GM23338 (cell line): Measurements from ENCODE around the gene TAS2R30. TPM values are rescaled to one million over a fixed set of nuclear protein-coding genes. Genes with fewer than 3 reads are reported as not detected.

ENCODE experiments used
- ATAC-seq: fragments of 200-7000 bp; cut with Tn5 transposase; 3 replicates; pipeline ENCODE4 v1.9.1; 2020
- DNase-seq: peaks from one replicate; pipeline ENCODE4 v3.0.0-alpha.2; 2015; ENCODE audit warnings: low spot score
- H2AFZ ChIP-seq: fragments of 200-600 bp; sonication (generic); 2 replicates; pipeline ENCODE4 v1.8.0; 2016; ENCODE audit warnings: antibody characterized with exemption, mild to moderate bottlenecking, moderate library complexity
- H3F3A ChIP-seq: fragments of 200-600 bp; sonication (generic); replicated peaks from 2 replicates; pipeline ENCODE4 v1.8.0; 2017; ENCODE audit warnings: antibody characterized with exemption, mixed run types, low read depth
- H3K27ac ChIP-seq: fragments of 200-600 bp; sonication (generic); 2 replicates; pipeline ENCODE4 v1.6.1; 2016; ENCODE audit warnings: low read depth
- H3K27me3 ChIP-seq: fragments of 200-600 bp; sonication (generic); 2 replicates; pipeline ENCODE4 v1.8.0; 2016; ENCODE audit warnings: mild to moderate bottlenecking, mixed run types, moderate library complexity; ENCODE audit not compliant: insufficient read depth
- H3K36me3 ChIP-seq: fragments of 200-600 bp; sonication (generic); 2 replicates; pipeline ENCODE4 v1.8.0; 2016; ENCODE audit warnings: mild to moderate bottlenecking; ENCODE audit not compliant: insufficient read depth
- H3K4me1 ChIP-seq: fragments of 200-600 bp; sonication (generic); 2 replicates; pipeline ENCODE4 v1.8.0; 2016; ENCODE audit warnings: mild to moderate bottlenecking, moderate library complexity; ENCODE audit not compliant: insufficient read depth
- H3K4me2 ChIP-seq: fragments of 200-600 bp; sonication (generic); 2 replicates; pipeline ENCODE4 v1.7.1; 2017; ENCODE audit warnings: mixed run types
- H3K4me3 ChIP-seq: fragments of 200-600 bp; sonication (generic); 2 replicates; pipeline ENCODE4 v1.6.1; 2016; ENCODE audit warnings: mixed run types
- H3K79me2 ChIP-seq: fragments of 200-600 bp; sonication (generic); replicated peaks from 2 replicates; pipeline ENCODE4 v1.8.0; 2017; ENCODE audit warnings: mild to moderate bottlenecking; ENCODE audit not compliant: insufficient read depth
- H3K9me2 ChIP-seq: fragments of 200-600 bp; sonication (generic); 2 replicates; pipeline ENCODE4 v1.8.0; 2017; ENCODE audit not compliant: insufficient read depth
- H4K20me1 ChIP-seq: fragments of 200-600 bp; sonication (generic); replicated peaks from 2 replicates; pipeline ENCODE4 v1.8.0; 2017; ENCODE audit warnings: mild to moderate bottlenecking; ENCODE audit not compliant: insufficient read depth
- H3K27ac Mint-ChIP-seq: 2 replicates; pipeline ENCODE4 v1.8.0; 2020; ENCODE audit warnings: inconsistent platforms, mild to moderate bottlenecking, moderate library complexity, mixed read lengths
- H3K27me3 Mint-ChIP-seq: 3 replicates; pipeline ENCODE4 v1.8.0; 2022; ENCODE audit warnings: low read depth, mild to moderate bottlenecking, moderate library complexity, mixed read lengths, inconsistent platforms; ENCODE audit not compliant: insufficient read depth, poor library complexity
- H3K36me3 Mint-ChIP-seq: 3 replicates; pipeline ENCODE4 v1.8.0; 2021; ENCODE audit warnings: low read depth, mild to moderate bottlenecking, inconsistent platforms, moderate library complexity, mixed read lengths
- H3K4me1 Mint-ChIP-seq: 3 replicates; pipeline ENCODE4 v1.8.0; 2020; ENCODE audit warnings: mild to moderate bottlenecking, inconsistent platforms, mixed read lengths
- H3K4me3 Mint-ChIP-seq: 3 replicates; pipeline ENCODE4 v1.8.0; 2021; ENCODE audit warnings: moderate library complexity, mild to moderate bottlenecking, inconsistent platforms, mixed read lengths
- H3K9me3 Mint-ChIP-seq: 3 replicates; pipeline ENCODE4 v1.8.0; 2020; ENCODE audit warnings: moderate library complexity, mild to moderate bottlenecking, inconsistent platforms, mixed read lengths
- EZH2 ChIP-seq: fragments of 200-600 bp; sonication (generic); IDR thresholded peaks from one replicate; pipeline ENCODE4 v1.8.0; 2017; ENCODE audit warnings: antibody characterized with exemption, mild to moderate bottlenecking, low read depth; ENCODE audit not compliant: unreplicated experiment
- EZH2phosphoT487 ChIP-seq: fragments of 200-600 bp; sonication (generic); IDR thresholded peaks from one replicate; pipeline ENCODE4 v1.8.1; 2018; ENCODE audit warnings: antibody characterized with exemption; ENCODE audit not compliant: unreplicated experiment
- JUNB ChIP-seq: IDR thresholded peaks from one replicate; pipeline ENCODE4 v1.6.1; 2016; ENCODE audit warnings: antibody characterized with exemption; ENCODE audit not compliant: unreplicated experiment
- NANOG ChIP-seq: IDR thresholded peaks from 2 replicates; pipeline ENCODE4 v1.6.1; 2016; ENCODE audit warnings: antibody characterized with exemption, borderline replicate concordance
- POLR2AphosphoS5 ChIP-seq: IDR thresholded peaks from 2 replicates; pipeline ENCODE4 v1.6.1; 2016; ENCODE audit warnings: antibody characterized with exemption, low read depth
- ZNF114 ChIP-seq: fragments of 250-450 bp; sonication (Bioruptor Pico); IDR thresholded peaks from 2 replicates; pipeline ENCODE4 v1.5.0; 2020; ENCODE audit warnings: mild to moderate bottlenecking, moderate library complexity
- ZNF331 ChIP-seq: fragments of 250-450 bp; sonication (Bioruptor Pico); IDR thresholded peaks from 2 replicates; pipeline ENCODE4 v1.5.0; 2020; ENCODE audit warnings: low read depth, mild to moderate bottlenecking, moderate library complexity
- polyA plus RNA-seq: library from polyadenylated mRNA; unstranded; fragments of >200 nt; fragmentation: Nextera tagmentation; extraction: Ambion mirVana; gene quantifications from 2 replicates; pipeline ENCODE4 v1.2.1, GENCODE V29; 2016
- total RNA-seq: library from RNA; depleted of rRNA; stranded (reverse); fragments of >200 nt; shearing (Covaris generic); gene quantifications from 2 replicates; pipeline ENCODE4 v1.2.3, GENCODE V29; 2014
- TF ChIP-seq, protein P1 (sequence below): IDR thresholded peaks from 2 replicates; pipeline ENCODE4 v1.6.1; 2016; ENCODE audit warnings: antibody characterized with exemption
- TF ChIP-seq, protein P2 (sequence below), 2 experiments: fragments of 200-600 bp in 1 of 2; sonication (generic) in 1 of 2; conservative IDR thresholded peaks; 2 replicates each; pipeline versions ENCODE4 v1.5.1 to v1.6.1; 2016 to 2017; ENCODE audit warnings: antibody characterized with exemption in 2 of 2, low read depth in 2 of 2, mild to moderate bottlenecking in 2 of 2, moderate library complexity in 1 of 2
- TF ChIP-seq, protein P3 (sequence below): fragments of 250-450 bp; sonication (Bioruptor Pico); IDR thresholded peaks from 2 replicates; pipeline ENCODE4 v1.5.0; 2020; ENCODE audit warnings: mild to moderate bottlenecking, moderate library complexity

Gene TAS2R30
- total and polyA plus RNA-seq, 2 experiments from 2014 or later, result 0.39 to 13.7 TPM

DNA sequence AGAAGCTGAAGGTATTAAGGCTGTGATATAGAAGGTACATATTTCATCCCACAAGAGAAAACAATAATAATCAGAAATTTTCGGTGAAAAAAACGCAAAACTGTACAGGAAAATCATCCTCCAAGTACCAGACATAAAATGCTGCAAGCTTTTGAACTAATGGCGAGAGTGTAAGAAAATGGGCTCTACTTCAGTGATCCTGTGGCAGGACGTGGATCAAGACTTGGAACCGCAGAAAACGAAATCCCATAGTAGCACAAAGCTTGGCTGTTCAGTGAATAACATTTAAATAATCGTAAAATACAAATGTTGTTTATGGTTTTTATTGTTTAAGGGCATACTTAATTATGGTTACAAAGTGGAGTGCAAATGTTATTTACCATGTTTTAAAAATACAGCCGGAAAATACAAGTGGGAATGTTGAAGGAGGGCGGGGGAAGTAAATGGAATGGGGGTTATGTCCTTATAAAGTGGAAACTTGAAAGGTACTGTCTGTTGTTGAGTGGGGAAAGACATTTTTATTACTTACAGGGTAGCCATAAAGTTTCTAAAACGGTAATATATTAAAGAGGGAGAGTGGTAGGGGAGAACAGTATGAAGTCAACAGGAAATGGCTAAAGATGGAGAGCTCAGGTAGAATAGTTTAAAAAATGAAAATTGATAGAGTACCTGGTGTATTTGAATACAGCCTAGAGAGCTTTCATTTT, 37.7 kb upstream of the TAS2R30 start:
- peak; percentile 11; the same call in 1 of the 3 replicates for ATAC-seq
- H4K20me1 ChIP-seq, result peaks cover 11% of the 10 kb centered on the region
- H3K9me3 Mint-ChIP-seq, result no peaks in the 10 kb centered on the region
- H3K27ac ChIP-seq, result peak overlapping the region; percentile 96
- H2AFZ ChIP-seq, result peak overlapping the region; percentile 80; the same call in 1 of the 2 replicates
- 0 out of 2 replicates have a peak, but pooled peaks cover 4% of the 10 kb centered on the region for H3K36me3 ChIP-seq
- peaks cover 21% of the 10 kb centered on the region for H3K36me3 Mint-ChIP-seq
- H3F3A ChIP-seq, result no peaks in the 10 kb centered on the region
- no peaks in the 10 kb centered on the region for H3K27me3 ChIP-seq
- H3K27me3 Mint-ChIP-seq, result peaks cover 6% of the 10 kb centered on the region
- peak; percentile 43 for DNase-seq
- H3K4me2 ChIP-seq, result peak overlapping the region; percentile 76
- no peaks in the 10 kb centered on the region for H3K9me2 ChIP-seq
- H3K4me1 ChIP-seq, result peaks cover 6% of the 10 kb centered on the region
- H3K4me3 ChIP-seq, result peak overlapping the region; percentile 61
- H3K79me2 ChIP-seq, result peaks cover 69% of the 10 kb centered on the region
- H3K4me1 Mint-ChIP-seq, result peaks cover 33% of the 10 kb centered on the region
- peak overlapping the region; percentile 100 for H3K27ac Mint-ChIP-seq
- peak overlapping the region; percentile 99 for H3K4me3 Mint-ChIP-seq
- no peak for TF ChIP-seq ZNF114 (CRISPR knock-in tag)
- TF ChIP-seq NANOG, result no peak
- TF ChIP-seq, protein P1, sequence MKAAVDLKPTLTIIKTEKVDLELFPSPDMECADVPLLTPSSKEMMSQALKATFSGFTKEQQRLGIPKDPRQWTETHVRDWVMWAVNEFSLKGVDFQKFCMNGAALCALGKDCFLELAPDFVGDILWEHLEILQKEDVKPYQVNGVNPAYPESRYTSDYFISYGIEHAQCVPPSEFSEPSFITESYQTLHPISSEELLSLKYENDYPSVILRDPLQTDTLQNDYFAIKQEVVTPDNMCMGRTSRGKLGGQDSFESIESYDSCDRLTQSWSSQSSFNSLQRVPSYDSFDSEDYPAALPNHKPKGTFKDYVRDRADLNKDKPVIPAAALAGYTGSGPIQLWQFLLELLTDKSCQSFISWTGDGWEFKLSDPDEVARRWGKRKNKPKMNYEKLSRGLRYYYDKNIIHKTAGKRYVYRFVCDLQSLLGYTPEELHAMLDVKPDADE, result no peak
- TF ChIP-seq, protein P2, sequence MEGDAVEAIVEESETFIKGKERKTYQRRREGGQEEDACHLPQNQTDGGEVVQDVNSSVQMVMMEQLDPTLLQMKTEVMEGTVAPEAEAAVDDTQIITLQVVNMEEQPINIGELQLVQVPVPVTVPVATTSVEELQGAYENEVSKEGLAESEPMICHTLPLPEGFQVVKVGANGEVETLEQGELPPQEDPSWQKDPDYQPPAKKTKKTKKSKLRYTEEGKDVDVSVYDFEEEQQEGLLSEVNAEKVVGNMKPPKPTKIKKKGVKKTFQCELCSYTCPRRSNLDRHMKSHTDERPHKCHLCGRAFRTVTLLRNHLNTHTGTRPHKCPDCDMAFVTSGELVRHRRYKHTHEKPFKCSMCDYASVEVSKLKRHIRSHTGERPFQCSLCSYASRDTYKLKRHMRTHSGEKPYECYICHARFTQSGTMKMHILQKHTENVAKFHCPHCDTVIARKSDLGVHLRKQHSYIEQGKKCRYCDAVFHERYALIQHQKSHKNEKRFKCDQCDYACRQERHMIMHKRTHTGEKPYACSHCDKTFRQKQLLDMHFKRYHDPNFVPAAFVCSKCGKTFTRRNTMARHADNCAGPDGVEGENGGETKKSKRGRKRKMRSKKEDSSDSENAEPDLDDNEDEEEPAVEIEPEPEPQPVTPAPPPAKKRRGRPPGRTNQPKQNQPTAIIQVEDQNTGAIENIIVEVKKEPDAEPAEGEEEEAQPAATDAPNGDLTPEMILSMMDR (conservative IDR thresholded peaks at IDR 0.05; ENCODE audit: low read depth in 2 of 2), result no peak
- TF ChIP-seq EZH2phosphoT487, result no peak
- no peak for TF ChIP-seq POLR2AphosphoS5
- no peak for TF ChIP-seq ZNF331 (CRISPR knock-in tag)
- no peak for TF ChIP-seq EZH2
- TF ChIP-seq JUNB, result no peak

DNA sequence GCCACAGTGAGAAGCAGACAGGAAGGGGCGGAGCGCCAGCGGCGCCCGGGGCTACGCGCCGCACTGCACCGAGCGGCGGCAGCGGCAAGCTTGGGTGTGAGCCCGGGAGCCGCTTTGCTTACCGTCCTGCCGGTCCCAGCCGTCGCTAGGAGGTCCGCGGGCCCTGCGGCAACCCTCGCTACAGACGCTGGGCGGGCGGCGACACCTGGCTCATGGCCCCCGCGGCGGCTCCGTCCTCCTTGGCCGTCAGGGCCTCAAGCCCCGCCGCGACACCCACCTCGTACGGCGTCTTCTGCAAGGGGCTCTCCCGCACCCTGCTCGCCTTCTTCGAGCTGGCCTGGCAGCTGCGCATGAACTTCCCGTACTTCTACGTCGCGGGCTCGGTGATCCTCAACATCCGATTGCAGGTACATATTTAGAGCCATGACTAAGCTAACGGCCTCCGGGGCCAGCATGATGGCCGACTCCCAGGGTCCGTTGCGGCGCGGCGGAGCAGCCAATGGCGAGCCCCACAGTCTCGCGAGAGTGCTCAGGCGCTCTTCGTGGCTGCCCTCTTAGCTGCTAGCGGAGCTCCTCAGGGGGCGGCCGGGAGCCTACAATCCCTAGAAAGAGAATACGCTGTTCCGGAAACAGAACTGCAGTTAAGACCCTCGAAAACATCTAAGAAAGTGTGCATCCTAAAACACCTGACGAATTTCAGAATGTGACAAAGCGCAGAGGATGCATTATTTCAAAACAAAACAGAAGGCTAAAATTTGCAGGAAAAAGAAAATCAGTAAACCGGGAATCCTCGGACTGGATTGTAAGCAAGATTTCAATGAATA, 36.9 kb upstream of the TAS2R30 start, which contains the start of gene SMIM10L1:
Gene SMIM10L1 (plus strand): TSS at position 50 of the 824 bp plus-strand sequence. CDS start 163 bp downstream, at position 213.
- DNase-seq (peak; percentile 98), ATAC-seq (peak; percentile 98)
- H3K36me3 Mint-ChIP-seq, result peaks cover 21% of the 10 kb centered on the region
- Histone ChIP-seq H3K4me1 (peaks cover 14% of the 10 kb centered on the region), H3K9me2 (no peaks in the 10 kb centered on the region), H3K4me2 (peak within 1 kb of the TSS; percentile 76), H3K27me3 (no peaks in the 10 kb centered on the region), H3K79me2 (peaks cover 77% of the 10 kb centered on the region), H3K36me3 (0 out of 2 replicates have a peak, but pooled peaks cover 4% of the 10 kb centered on the region), H3K27ac (peak within 1 kb of the TSS; percentile 96), H3F3A (no peaks in the 10 kb centered on the region), H4K20me1 (peaks cover 12% of the 10 kb centered on the region), H2AFZ (peak within 1 kb of the TSS; percentile 80; the same call in 1 of the 2 replicates), H3K4me3 (peak within 1 kb of the TSS; percentile 61)
- peaks cover 37% of the 10 kb centered on the region for H3K4me1 Mint-ChIP-seq
- no peaks in the 10 kb centered on the region for H3K9me3 Mint-ChIP-seq
- H3K27ac Mint-ChIP-seq, result peak within 1 kb of the TSS; percentile 100
- H3K27me3 Mint-ChIP-seq, result peaks cover 6% of the 10 kb centered on the region
- peak within 1 kb of the TSS; percentile 99 for H3K4me3 Mint-ChIP-seq
- TF ChIP-seq NANOG, result no peak
- TF ChIP-seq ZNF114 (CRISPR knock-in tag), result no peak
- TF ChIP-seq POLR2AphosphoS5, result peak; percentile 93
- TF ChIP-seq, protein P3, sequence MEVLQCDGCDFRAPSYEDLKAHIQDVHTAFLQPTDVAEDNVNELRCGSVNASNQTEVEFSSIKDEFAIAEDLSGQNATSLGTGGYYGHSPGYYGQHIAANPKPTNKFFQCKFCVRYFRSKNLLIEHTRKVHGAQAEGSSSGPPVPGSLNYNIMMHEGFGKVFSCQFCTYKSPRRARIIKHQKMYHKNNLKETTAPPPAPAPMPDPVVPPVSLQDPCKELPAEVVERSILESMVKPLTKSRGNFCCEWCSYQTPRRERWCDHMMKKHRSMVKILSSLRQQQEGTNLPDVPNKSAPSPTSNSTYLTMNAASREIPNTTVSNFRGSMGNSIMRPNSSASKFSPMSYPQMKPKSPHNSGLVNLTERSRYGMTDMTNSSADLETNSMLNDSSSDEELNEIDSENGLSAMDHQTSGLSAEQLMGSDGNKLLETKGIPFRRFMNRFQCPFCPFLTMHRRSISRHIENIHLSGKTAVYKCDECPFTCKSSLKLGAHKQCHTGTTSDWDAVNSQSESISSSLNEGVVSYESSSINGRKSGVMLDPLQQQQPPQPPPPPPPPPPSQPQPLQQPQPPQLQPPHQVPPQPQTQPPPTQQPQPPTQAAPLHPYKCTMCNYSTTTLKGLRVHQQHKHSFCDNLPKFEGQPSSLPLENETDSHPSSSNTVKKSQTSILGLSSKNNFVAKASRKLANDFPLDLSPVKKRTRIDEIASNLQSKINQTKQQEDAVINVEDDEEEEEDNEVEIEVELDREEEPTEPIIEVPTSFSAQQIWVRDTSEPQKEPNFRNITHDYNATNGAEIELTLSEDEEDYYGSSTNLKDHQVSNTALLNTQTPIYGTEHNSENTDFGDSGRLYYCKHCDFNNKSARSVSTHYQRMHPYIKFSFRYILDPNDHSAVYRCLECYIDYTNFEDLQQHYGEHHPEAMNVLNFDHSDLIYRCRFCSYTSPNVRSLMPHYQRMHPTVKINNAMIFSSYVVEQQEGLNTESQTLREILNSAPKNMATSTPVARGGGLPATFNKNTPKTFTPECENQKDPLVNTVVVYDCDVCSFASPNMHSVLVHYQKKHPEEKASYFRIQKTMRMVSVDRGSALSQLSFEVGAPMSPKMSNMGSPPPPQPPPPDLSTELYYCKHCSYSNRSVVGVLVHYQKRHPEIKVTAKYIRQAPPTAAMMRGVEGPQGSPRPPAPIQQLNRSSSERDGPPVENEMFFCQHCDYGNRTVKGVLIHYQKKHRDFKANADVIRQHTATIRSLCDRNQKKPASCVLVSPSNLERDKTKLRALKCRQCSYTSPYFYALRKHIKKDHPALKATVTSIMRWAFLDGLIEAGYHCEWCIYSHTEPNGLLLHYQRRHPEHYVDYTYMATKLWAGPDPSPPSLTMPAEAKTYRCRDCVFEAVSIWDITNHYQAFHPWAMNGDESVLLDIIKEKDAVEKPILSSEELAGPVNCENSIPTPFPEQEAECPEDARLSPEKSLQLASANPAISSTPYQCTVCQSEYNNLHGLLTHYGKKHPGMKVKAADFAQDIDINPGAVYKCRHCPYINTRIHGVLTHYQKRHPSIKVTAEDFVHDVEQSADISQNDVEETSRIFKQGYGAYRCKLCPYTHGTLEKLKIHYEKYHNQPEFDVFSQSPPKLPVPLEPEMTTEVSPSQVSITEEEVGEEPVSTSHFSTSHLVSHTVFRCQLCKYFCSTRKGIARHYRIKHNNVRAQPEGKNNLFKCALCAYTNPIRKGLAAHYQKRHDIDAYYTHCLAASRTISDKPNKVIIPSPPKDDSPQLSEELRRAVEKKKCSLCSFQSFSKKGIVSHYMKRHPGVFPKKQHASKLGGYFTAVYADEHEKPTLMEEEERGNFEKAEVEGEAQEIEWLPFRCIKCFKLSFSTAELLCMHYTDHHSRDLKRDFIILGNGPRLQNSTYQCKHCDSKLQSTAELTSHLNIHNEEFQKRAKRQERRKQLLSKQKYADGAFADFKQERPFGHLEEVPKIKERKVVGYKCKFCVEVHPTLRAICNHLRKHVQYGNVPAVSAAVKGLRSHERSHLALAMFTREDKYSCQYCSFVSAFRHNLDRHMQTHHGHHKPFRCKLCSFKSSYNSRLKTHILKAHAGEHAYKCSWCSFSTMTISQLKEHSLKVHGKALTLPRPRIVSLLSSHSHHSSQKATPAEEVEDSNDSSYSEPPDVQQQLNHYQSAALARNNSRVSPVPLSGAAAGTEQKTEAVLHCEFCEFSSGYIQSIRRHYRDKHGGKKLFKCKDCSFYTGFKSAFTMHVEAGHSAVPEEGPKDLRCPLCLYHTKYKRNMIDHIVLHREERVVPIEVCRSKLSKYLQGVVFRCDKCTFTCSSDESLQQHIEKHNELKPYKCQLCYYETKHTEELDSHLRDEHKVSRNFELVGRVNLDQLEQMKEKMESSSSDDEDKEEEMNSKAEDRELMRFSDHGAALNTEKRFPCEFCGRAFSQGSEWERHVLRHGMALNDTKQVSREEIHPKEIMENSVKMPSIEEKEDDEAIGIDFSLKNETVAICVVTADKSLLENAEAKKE (CRISPR knock-in tag), result no peak
- TF ChIP-seq ZNF331 (CRISPR knock-in tag), result no peak
